NCI-H1417 (cell line): ENCODE results near the gene POLD4.
"Not testable (repeated sequence)": the region's sequence is repeated elsewhere in the genome, so short reads cannot be mapped to it uniquely, and the experiment has no call there.

Experiments used
- DNase-seq, 3 experiments: peaks; one replicate each; lab custom pipeline; 2025; lab: John Stamatoyannopoulos, UW

Gene POLD4

DNA sequence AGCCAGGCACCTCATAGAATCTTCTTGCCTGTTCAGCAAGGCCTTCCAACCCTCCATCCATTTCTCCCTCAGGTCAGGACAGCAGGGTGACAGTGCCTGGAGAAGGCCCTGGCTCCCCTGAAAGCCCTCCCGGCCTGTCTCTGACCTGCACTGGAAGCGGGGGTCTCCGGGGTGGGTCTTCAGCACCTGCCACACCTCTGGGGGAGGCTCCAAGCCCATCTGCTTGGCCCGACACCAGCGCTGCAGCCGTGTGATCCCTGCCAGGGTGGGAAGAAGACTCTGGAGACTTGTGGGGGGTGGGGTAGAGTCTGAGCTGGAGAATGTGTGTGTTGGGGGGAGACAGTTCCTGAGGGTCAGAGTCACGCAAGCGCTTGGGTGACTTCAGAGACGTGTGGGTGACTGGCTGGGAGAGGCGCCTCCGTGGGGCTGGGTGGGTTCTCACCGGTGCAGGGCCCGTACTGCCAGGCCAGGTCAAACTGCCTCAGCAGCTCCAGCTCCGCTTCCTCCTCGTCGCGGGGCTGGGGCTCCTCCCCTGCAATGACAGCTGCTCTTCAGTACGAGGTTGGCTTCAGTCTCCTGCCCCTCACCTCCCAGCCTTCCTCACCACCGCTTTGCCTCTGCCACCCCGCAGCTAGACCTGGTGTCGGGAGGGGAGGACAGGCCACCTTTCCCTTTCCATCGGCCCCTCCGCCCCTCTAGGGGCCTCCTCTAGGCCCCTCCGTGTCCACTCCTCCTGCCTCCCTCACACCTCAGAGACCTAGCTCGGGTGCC, 615 bp downstream of the POLD4 start:
- no peak for DNase-seq

GRCh38 chr11:67351275-67352005, 1.9 kb downstream of the POLD4 start:
- DNase-seq: peak; percentile 55 to 78 (median 72)

DNA sequence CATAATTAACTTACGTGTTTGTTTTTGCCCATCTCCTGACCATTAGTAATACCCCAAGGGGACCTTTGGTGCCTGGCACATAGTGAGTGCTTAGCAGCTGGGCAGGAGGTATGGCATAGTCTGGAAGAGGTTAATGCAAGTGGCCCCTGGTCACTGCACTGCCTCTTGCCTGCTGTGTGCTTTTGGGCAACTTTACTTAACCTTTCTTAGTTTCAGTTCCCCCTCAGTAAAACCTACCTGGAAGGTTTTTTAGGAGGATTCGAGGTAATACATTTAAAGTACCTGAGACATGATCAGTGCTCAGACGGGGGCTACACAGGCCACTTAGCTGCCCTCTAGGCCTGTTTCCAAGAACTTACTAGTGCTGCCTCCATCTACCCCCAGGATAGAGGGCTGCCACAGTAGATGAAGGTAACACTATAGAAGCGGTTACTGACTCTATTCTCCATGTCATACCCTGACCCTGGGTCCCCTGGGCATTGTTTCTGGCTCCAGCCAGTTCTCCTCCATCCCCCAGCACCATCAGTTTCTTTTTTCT, 3.3 kb downstream of the POLD4 start:
- no peak for DNase-seq

GRCh38 chr11:67349457-67349856, 3.9 kb downstream of the POLD4 start:
- no peak for DNase-seq

- DNase-seq: no peak
These were observed 4.3 kb downstream of the POLD4 start for GRCh38 chr11:67349036-67349435.

GRCh38 chr11:67347964-67348749, 5.2 kb downstream of the POLD4 start:
- DNase-seq: no peak

- peak; percentile 24 to 53 (median 24) for DNase-seq
These were observed 7.2 kb downstream of the POLD4 start for GRCh38 chr11:67345920-67346819.

- DNase-seq: no peak
These were observed 8.0 kb downstream of the POLD4 start for GRCh38 chr11:67345247-67345919.

GRCh38 chr11:67344264-67344663, 9.1 kb downstream of the POLD4 start:
- no peak for DNase-seq

DNA sequence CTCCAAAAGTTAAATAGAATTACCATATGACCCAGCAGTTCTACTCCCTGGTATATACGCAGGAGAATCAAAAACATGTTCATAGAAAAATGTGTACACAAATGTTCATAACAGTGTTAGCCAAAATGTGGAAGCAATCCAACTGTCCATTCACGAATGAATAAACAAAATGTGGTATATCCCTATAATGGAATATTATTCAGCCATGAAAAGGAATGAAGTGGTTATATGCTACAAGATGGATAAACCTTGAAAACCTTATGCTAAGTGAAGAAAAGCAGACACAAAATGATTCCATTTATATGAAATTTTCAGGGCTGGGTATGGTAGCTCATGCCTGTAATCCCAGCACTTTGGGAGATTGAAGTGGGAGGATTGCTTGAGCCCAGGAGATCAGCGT, 16.1 kb downstream of the POLD4 start:
- DNase-seq: no peak

- no peak for DNase-seq
These were observed 21.2 kb downstream of the POLD4 start for GRCh38 chr11:67332081-67332691.

- no peak for DNase-seq
These were observed 29.8 kb downstream of the POLD4 start for GRCh38 chr11:67323526-67323925.

- no peak for DNase-seq
These were observed 31.3 kb downstream of the POLD4 start for GRCh38 chr11:67322049-67322448.

- DNase-seq: no peak
These were observed 32.0 kb downstream of the POLD4 start for GRCh38 chr11:67321313-67321871.

DNA sequence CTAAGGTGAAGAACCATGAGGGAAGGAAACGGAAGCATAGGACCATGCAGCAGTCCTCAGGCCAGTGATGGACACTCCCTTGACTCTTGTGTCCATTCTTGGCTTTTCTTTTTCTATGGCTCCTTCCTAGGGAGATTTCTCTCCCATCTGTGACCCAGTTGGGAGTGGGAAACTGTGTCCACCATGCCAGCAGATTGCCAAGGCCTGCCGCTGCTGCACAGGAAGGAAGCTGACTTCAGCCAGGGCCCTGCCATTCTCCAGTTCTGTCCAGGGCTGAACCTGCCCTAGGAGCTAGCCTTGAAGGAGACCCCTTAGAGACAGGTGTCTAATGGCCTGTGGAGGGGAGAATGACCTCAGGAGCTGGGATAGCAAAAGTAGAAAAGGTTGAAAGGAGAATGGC, 32.7 kb downstream of the POLD4 start:
- no peak for DNase-seq

DNA sequence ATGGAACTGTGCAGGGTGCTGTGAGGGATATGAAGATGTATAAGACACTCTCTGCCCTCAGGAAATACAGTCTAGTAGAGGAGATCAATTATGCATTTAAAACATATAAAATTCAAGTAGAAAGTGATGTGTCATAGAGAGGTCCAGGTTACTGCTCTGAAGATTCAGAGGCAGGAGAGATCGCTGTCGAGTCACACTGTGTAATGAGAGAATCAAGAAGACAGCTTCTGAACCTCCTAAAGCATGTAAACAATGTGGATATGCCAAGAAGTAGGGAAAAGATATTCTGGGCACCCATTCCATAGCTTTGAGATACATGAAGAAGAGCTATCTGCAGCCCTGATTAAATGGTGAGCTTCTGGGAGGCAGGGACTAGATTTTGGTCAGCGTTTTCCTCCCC, 33.3 kb downstream of the POLD4 start:
- no peak for DNase-seq

DNA sequence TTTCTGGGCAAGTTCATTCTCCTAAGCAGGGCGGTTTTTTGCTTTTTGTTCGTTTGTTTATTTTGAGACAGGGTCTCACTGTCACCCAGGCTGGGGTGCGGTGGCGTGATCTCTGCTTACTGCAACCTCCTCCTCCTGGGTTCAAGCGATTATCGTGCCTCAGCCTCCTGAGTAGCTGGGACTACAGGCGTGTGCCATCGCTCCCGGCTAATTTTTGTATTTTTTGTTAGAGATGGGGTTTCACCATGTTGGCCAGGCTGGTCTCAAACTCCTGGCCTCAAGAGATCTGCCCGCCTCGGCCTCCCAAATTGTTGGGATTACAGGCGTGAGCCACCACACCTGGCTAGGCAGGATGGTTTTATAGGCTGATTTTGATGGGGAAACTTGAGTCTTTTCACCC, 34.5 kb downstream of the POLD4 start:
- DNase-seq: not testable (repeated sequence)

DNA sequence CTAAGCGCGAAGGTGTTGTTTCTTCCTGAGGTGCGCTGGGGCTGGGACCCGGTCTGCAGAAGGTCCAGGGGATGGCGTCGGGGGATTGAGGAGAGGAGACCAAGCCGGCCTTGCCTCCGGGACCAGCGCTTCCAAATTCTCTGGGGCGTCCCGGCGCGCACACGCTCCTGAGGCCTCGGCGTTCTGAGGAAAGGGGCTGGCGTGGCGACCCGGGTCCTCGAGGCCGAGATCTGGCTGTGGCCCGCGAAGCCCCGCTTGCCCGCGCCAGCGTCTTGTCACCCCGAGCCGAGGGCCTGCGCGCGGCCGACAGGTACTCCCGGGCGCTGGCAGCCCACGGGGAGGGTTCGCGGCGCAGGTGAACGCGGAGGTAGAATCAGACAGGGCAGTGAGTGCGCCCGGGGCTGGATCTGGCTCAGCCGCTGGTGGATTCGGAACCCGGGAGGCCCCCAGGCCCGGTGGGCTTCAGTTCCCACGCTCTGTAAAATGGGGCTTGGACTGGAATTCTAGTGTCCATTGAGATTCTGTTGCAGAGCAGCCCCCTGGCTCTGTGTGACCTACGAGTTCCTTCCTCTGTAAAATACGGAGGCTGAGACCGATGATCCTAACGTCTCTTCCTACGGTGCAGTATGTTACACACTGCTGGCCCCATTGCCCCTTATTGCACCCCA, 35.3 kb downstream of the POLD4 start:
- DNase-seq: peak; percentile 40 to 92 (median 70)

GRCh38 chr11:67317205-67317887, 36.0 kb downstream of the POLD4 start:
- peak; percentile 98 to 100 (median 99) for DNase-seq
